Astrocyte (in vitro differentiated cells and primary cell): ENCODE data around the gene HNF4A.

Source experiments
- EZH2 ChIP-seq: IDR thresholded peaks from 2 replicates; pipeline ENCODE4 v1.6.1; 2012; ENCODE audit warnings: mild to moderate bottlenecking, low read length, inconsistent platforms; ENCODE audit not compliant: insufficient read depth
- TF ChIP-seq, protein P1 (sequence below): IDR thresholded peaks from 2 replicates; pipeline ENCODE4 v1.5.1; 2011; ENCODE audit warnings: low read depth, mild to moderate bottlenecking, inconsistent platforms, low read length, moderate library complexity; ENCODE audit not compliant: insufficient read depth

DNA sequence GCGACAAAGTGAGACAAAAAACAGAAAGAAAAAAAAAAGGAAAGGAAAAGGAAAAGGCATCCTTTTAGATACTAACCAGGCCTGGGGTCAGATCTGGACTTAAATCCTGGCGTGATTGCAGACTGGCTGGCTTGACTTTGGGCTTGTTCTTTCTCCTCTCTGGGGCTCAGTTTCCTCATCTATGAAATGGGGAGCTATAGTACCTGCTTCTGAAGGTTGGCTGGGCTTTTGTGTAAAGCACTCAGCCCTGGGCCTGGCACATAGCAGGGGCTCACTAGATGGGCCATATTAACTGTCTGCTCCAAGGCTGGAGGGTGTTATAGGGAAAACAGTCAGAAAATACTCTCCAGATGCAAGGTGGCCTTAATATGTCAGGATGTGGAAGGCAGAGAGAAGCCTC, 19.8 kb upstream of the HNF4A start:
- TF ChIP-seq, protein P1, sequence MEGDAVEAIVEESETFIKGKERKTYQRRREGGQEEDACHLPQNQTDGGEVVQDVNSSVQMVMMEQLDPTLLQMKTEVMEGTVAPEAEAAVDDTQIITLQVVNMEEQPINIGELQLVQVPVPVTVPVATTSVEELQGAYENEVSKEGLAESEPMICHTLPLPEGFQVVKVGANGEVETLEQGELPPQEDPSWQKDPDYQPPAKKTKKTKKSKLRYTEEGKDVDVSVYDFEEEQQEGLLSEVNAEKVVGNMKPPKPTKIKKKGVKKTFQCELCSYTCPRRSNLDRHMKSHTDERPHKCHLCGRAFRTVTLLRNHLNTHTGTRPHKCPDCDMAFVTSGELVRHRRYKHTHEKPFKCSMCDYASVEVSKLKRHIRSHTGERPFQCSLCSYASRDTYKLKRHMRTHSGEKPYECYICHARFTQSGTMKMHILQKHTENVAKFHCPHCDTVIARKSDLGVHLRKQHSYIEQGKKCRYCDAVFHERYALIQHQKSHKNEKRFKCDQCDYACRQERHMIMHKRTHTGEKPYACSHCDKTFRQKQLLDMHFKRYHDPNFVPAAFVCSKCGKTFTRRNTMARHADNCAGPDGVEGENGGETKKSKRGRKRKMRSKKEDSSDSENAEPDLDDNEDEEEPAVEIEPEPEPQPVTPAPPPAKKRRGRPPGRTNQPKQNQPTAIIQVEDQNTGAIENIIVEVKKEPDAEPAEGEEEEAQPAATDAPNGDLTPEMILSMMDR = no peak
- no peak for TF ChIP-seq EZH2
